WTC11 (cell line): ENCODE data around the gene UBE2J1. TPM values are rescaled to one million over a fixed set of nuclear protein-coding genes. Genes with fewer than 3 reads are reported as not detected.

Experiments
- ATAC-seq: fragments of 200-7000 bp; cut with Tn5 transposase; 2 replicates; pipeline ENCODE4 v1.10.0; 2021; ENCODE audit warnings: mild to moderate bottlenecking, moderate library complexity
- CTCF ChIA-PET: fragments of 300-600 bp; sonication (Branson Sonifier 250); formaldehyde crosslinking; loops from one replicate; lab custom pipeline; 2021; ENCODE audit warnings: antibody characterized with exemption; lab: Charles Lee
- POLR2A ChIA-PET: fragments of 350-600 bp; sonication (Branson Sonifier 250); formaldehyde crosslinking; loops from one replicate; lab custom pipeline; 2021; ENCODE audit warnings: antibody characterized with exemption; lab: Charles Lee
- DNase-seq: peaks from one replicate; pipeline ENCODE4 v3.0.0; 2021; ENCODE audit warnings: low spot score
- H3K27ac Mint-ChIP-seq: 2 replicates; pipeline ENCODE4 v1.8.0; 2021; ENCODE audit warnings: mixed read lengths
- H3K27me3 Mint-ChIP-seq: 2 replicates; pipeline ENCODE4 v1.8.0; 2021; ENCODE audit warnings: low read depth, mild to moderate bottlenecking, moderate library complexity, mixed read lengths
- H3K36me3 Mint-ChIP-seq: 2 replicates; pipeline ENCODE4 v1.8.0; 2021; ENCODE audit warnings: mixed read lengths
- H3K4me1 Mint-ChIP-seq: 2 replicates; pipeline ENCODE4 v1.8.0; 2022; ENCODE audit warnings: mixed read lengths
- H3K4me3 Mint-ChIP-seq: 2 replicates; pipeline ENCODE4 v1.8.0; 2021; ENCODE audit warnings: mild to moderate bottlenecking, moderate library complexity, mixed read lengths
- H3K9me3 Mint-ChIP-seq: 2 replicates; pipeline ENCODE4 v1.8.0; 2021; ENCODE audit warnings: mixed read lengths
- ARID4B ChIP-seq: sonication (generic); formaldehyde crosslinking; IDR thresholded peaks from 2 replicates; pipeline ENCODE4 v1.8.0; 2023; ENCODE audit warnings: missing genetic modification reagents, mild to moderate bottlenecking, borderline replicate concordance
- CBFB ChIP-seq: sonication (generic); formaldehyde crosslinking; IDR thresholded peaks from 2 replicates; pipeline ENCODE4 v1.8.1; 2022; ENCODE audit warnings: mild to moderate bottlenecking, low read depth, missing genetic modification reagents
- CREB1 ChIP-seq: sonication (generic); formaldehyde crosslinking; IDR thresholded peaks from 2 replicates; pipeline ENCODE4 v1.8.0; 2023; ENCODE audit warnings: mild to moderate bottlenecking, missing genetic modification reagents
- E2F5 ChIP-seq: sonication (generic); formaldehyde crosslinking; IDR thresholded peaks from 2 replicates; pipeline ENCODE4 v1.8.1; 2022; ENCODE audit warnings: mild to moderate bottlenecking, moderate library complexity, missing genetic modification reagents
- ERG ChIP-seq: fragments of 250-450 bp; sonication (Bioruptor Pico); IDR thresholded peaks from 2 replicates; pipeline ENCODE4 v1.8.0; 2021; ENCODE audit warnings: mild to moderate bottlenecking
- FOXJ3 ChIP-seq: sonication (generic); formaldehyde crosslinking; IDR thresholded peaks from 2 replicates; pipeline ENCODE4 v1.9.0; 2021; ENCODE audit warnings: missing genetic modification reagents, mild to moderate bottlenecking, borderline replicate concordance
- GRHL2 ChIP-seq: fragments of 250-450 bp; sonication (Bioruptor Pico); IDR thresholded peaks from 2 replicates; pipeline ENCODE4 v1.8.0; 2022; ENCODE audit warnings: mild to moderate bottlenecking, moderate library complexity; ENCODE audit not compliant: insufficient replicate concordance, severe bottlenecking
- HMGA2 ChIP-seq: fragments of 250-450 bp; sonication (Bioruptor Pico); IDR thresholded peaks from 2 replicates; pipeline ENCODE4 v1.4.0; 2021; ENCODE audit warnings: mild to moderate bottlenecking, moderate library complexity
- JAZF1 ChIP-seq: fragments of 250-450 bp; sonication (Bioruptor Pico); IDR thresholded peaks from 2 replicates; pipeline ENCODE4 v1.9.0; 2021; ENCODE audit warnings: moderate library complexity, mild to moderate bottlenecking, inconsistent platforms
- KAT7 ChIP-seq: sonication (generic); formaldehyde crosslinking; IDR thresholded peaks from 2 replicates; pipeline ENCODE4 v1.8.1; 2023; ENCODE audit warnings: missing genetic modification reagents, mild to moderate bottlenecking, borderline replicate concordance
- MXD4 ChIP-seq: fragments of 250-450 bp; sonication (Bioruptor Pico); IDR thresholded peaks from 2 replicates; pipeline ENCODE4 v1.8.0; 2021; ENCODE audit warnings: mild to moderate bottlenecking, moderate library complexity, borderline replicate concordance
- MYBL2 ChIP-seq: sonication (generic); formaldehyde crosslinking; IDR thresholded peaks from 2 replicates; pipeline ENCODE4 v1.8.1; 2023; ENCODE audit warnings: mild to moderate bottlenecking, moderate library complexity, missing genetic modification reagents
- NFATC4 ChIP-seq: fragments of 250-450 bp; sonication (Bioruptor Pico); IDR thresholded peaks from 2 replicates; pipeline ENCODE4 v1.9.0; 2021; ENCODE audit warnings: mild to moderate bottlenecking
- PRRX2 ChIP-seq: fragments of 250-450 bp; sonication (Bioruptor Pico); IDR thresholded peaks from 2 replicates; pipeline ENCODE4 v1.8.0; 2021; ENCODE audit warnings: mild to moderate bottlenecking
- RELA ChIP-seq: sonication (generic); formaldehyde crosslinking; IDR thresholded peaks from 2 replicates; pipeline ENCODE4 v1.8.1; 2022; ENCODE audit warnings: missing genetic modification reagents, mild to moderate bottlenecking, borderline replicate concordance
- SMAD3 ChIP-seq: sonication (generic); formaldehyde crosslinking; IDR thresholded peaks from 2 replicates; pipeline ENCODE4 v1.8.0; 2022; ENCODE audit warnings: missing genetic modification reagents, mild to moderate bottlenecking, borderline replicate concordance
- SP1 ChIP-seq: sonication (generic); formaldehyde crosslinking; conservative IDR thresholded peaks from 2 replicates; pipeline ENCODE4 v1.8.1; 2022; ENCODE audit warnings: missing genetic modification reagents
- TEAD4 ChIP-seq: sonication (generic); formaldehyde crosslinking; IDR thresholded peaks from 2 replicates; pipeline ENCODE4 v1.8.0; 2022; ENCODE audit warnings: mild to moderate bottlenecking, missing genetic modification reagents
- ZMAT4 ChIP-seq: fragments of 250-450 bp; sonication (Bioruptor Pico); IDR thresholded peaks from 2 replicates; pipeline ENCODE4 v1.9.0; 2021; ENCODE audit warnings: mild to moderate bottlenecking
- ZNF396 ChIP-seq: fragments of 250-450 bp; sonication (Bioruptor Pico); IDR thresholded peaks from 2 replicates; pipeline ENCODE4 v1.8.0; 2021; ENCODE audit warnings: mild to moderate bottlenecking, moderate library complexity, borderline replicate concordance
- ZNF423 ChIP-seq: fragments of 250-450 bp; sonication (Bioruptor Pico); IDR thresholded peaks from 2 replicates; pipeline ENCODE4 v2.1.2; 2022; ENCODE audit warnings: mild to moderate bottlenecking, moderate library complexity
- total RNA-seq: library from RNA; stranded (reverse); gene quantifications from 3 replicates; pipeline ENCODE4 v1.2.3, GENCODE V29; 2021
- TF ChIP-seq, protein P1 (sequence below): sonication (generic); formaldehyde crosslinking; IDR thresholded peaks from 2 replicates; pipeline ENCODE4 v1.8.1; 2022; ENCODE audit warnings: low read depth, missing genetic modification reagents, borderline replicate concordance
- TF ChIP-seq, protein P2 (sequence below): sonication (generic); formaldehyde crosslinking; IDR thresholded peaks from 2 replicates; pipeline ENCODE4 v1.8.0; 2023; ENCODE audit warnings: missing genetic modification reagents

UBE2J1 gene
- total RNA-seq, 1 experiment from 2014 or later, result 12.3 TPM

- no peak within 1 kb of the TSS for H3K4me3 Mint-ChIP-seq
- DNase-seq (no peak), ATAC-seq (no peak)
- peaks cover 25% of the 10 kb centered on the region for H3K9me3 Mint-ChIP-seq
- ChIA-PET POLR2A (no interaction called here), CTCF (interaction anchor here (0.7 to 1.0 kb wide), 2 partner anchors 13 to 57 kb away, joined by 3 to 4 read pairs; no protein-coding TSS in a partner anchor)
- peaks cover 18% of the 10 kb centered on the region for H3K36me3 Mint-ChIP-seq
- TF ChIP-seq, protein P1, sequence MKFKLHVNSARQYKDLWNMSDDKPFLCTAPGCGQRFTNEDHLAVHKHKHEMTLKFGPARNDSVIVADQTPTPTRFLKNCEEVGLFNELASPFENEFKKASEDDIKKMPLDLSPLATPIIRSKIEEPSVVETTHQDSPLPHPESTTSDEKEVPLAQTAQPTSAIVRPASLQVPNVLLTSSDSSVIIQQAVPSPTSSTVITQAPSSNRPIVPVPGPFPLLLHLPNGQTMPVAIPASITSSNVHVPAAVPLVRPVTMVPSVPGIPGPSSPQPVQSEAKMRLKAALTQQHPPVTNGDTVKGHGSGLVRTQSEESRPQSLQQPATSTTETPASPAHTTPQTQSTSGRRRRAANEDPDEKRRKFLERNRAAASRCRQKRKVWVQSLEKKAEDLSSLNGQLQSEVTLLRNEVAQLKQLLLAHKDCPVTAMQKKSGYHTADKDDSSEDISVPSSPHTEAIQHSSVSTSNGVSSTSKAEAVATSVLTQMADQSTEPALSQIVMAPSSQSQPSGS, result no peak
- TF ChIP-seq, protein P2, sequence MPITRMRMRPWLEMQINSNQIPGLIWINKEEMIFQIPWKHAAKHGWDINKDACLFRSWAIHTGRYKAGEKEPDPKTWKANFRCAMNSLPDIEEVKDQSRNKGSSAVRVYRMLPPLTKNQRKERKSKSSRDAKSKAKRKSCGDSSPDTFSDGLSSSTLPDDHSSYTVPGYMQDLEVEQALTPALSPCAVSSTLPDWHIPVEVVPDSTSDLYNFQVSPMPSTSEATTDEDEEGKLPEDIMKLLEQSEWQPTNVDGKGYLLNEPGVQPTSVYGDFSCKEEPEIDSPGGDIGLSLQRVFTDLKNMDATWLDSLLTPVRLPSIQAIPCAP (CRISPR knock-in tag), result no peak
- TF ChIP-seq MXD4 (CRISPR knock-in tag) (no peak), NFATC4 (CRISPR knock-in tag) (no peak), KAT7 (no peak), HMGA2 (CRISPR knock-in tag) (no peak), TEAD4 (no peak), MYBL2 (CRISPR knock-in tag) (no peak), PRRX2 (CRISPR knock-in tag) (no peak), E2F5 (CRISPR knock-in tag) (no peak)
- peaks cover 33% of the 10 kb centered on the region for H3K4me1 Mint-ChIP-seq
- peaks cover 7% of the 10 kb centered on the region; the same call in 1 of the 2 replicates for H3K27me3 Mint-ChIP-seq
- no peak within 1 kb of the TSS for H3K27ac Mint-ChIP-seq
Measured at GRCh38 chr6:89315249-89315885, 37.2 kb downstream of the UBE2J1 start, which contains the start of gene GABRR2. Gene GABRR2 (minus strand): TSS chr6:89315299. CDS start chr6:89315165, 134 bp downstream.

- H3K9me3 Mint-ChIP-seq, result peaks cover 18% of the 10 kb centered on the region
- TF ChIP-seq ZNF423 (CRISPR knock-in tag) (0 out of 2 replicates have a peak, but pooled peaks have one; percentile 14), ZNF396 (CRISPR knock-in tag) (no peak)
- H3K4me1 Mint-ChIP-seq, result peaks cover 33% of the 10 kb centered on the region
- H3K4me3 Mint-ChIP-seq, result no peak overlapping the region
- no peak for ATAC-seq
- H3K27me3 Mint-ChIP-seq, result peaks cover under 1% of the 10 kb centered on the region; the same call in 1 of the 2 replicates
- peaks cover 11% of the 10 kb centered on the region for H3K36me3 Mint-ChIP-seq
- CTCF ChIA-PET, result interaction anchor here (1.0 kb wide), 1 partner anchor 57 kb away, joined by 4 read pairs; no protein-coding TSS in a partner anchor
- H3K27ac Mint-ChIP-seq, result no peak overlapping the region
- DNase-seq, result no peak
- POLR2A ChIA-PET, result no interaction called here
Measured at GRCh38 chr6:89314692-89315091, 37.8 kb downstream of the UBE2J1 start.

DNA sequence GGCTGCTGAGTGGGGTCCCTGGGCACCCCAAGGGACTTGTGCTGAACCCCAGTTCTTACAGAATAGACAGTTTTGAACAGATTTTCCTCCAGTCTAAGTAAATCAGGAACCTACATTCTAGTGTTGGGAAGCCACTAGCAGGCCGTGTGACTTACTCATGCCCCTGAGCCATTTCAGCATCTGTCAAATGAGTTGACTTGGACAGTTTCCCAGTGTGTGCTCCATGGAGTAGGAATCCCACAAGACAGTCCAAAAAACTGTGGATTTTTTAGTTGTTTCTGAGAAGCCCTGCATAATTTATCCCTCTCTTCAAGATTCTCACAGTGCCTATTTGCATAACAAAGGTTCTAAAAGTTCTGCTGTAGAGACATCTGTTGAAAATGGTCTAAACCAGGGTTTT lies 39.5 kb downstream of the UBE2J1 start:
- H3K4me1 Mint-ChIP-seq, result peaks cover 33% of the 10 kb centered on the region
- peaks cover under 1% of the 10 kb centered on the region; the same call in 1 of the 2 replicates for H3K36me3 Mint-ChIP-seq
- no peak overlapping the region for H3K4me3 Mint-ChIP-seq
- no peak for ATAC-seq
- no peak overlapping the region for H3K27ac Mint-ChIP-seq
- ChIA-PET POLR2A (no interaction called here), CTCF (interaction anchor here (2.0 to 2.7 kb wide), 3 partner anchors 31 to 60 kb away, joined by 9 to 66 read pairs (median 36); no protein-coding TSS in a partner anchor)
- no peak for TF ChIP-seq NFATC4 (CRISPR knock-in tag)
- TF ChIP-seq SMAD3 (CRISPR knock-in tag), result no peak
- no peak for TF ChIP-seq SP1
- no peak for TF ChIP-seq MYBL2 (CRISPR knock-in tag)
- no peak for TF ChIP-seq ERG (CRISPR knock-in tag)
- TF ChIP-seq GRHL2, result no peak
- TF ChIP-seq RELA (CRISPR knock-in tag), result no peak
- TF ChIP-seq ARID4B (CRISPR knock-in tag), result no peak
- TF ChIP-seq ZMAT4, result no peak
- no peak for TF ChIP-seq PRRX2 (CRISPR knock-in tag)
- TF ChIP-seq FOXJ3 (CRISPR knock-in tag), result no peak
- no peak for TF ChIP-seq JAZF1 (CRISPR knock-in tag)
- no peak for TF ChIP-seq CBFB
- TF ChIP-seq CREB1, result no peak
- no peak for DNase-seq
- H3K9me3 Mint-ChIP-seq, result peaks cover 1% of the 10 kb centered on the region
- no peaks in the 10 kb centered on the region for H3K27me3 Mint-ChIP-seq
